K562 (cell line): ENCODE measurements around the gene ELOVL5.

Experiments used
- CTCF ChIP-seq, 3 experiments: IDR thresholded peaks in 2 of 3; conservative IDR thresholded peaks in 1 of 3; 2 replicates each; pipeline ENCODE4 v1.5.1; 2011 to 2012; ENCODE audit warnings: low read length in 3 of 3, mild to moderate bottlenecking in 3 of 3, control low read depth in 2 of 3, improper control_type of control experiment in 1 of 3, inconsistent platforms in 1 of 3, low read depth in 1 of 3, mixed read lengths in 1 of 3, moderate library complexity in 1 of 3; ENCODE audit not compliant: insufficient read depth in 2 of 3
- FOXP1 ChIP-seq: sonication (generic); formaldehyde crosslinking; IDR thresholded peaks from 2 replicates; pipeline ENCODE4 v1.8.0; 2022; ENCODE audit warnings: mild to moderate bottlenecking, missing genetic modification reagents
- GTF2F1 ChIP-seq: IDR thresholded peaks from 2 replicates; pipeline ENCODE4 v1.6.1; 2011; ENCODE audit warnings: low read depth, low read length, improper control_type of control experiment
- HBP1 ChIP-seq: fragments of 450-650 bp; formaldehyde crosslinking; IDR thresholded peaks from 2 replicates; pipeline ENCODE4 v1.4.0; 2022; ENCODE audit warnings: missing genetic modification characterization
- POLR2A ChIP-seq: fragments of 450-650 bp; conservative IDR thresholded peaks from 2 replicates; pipeline ENCODE4 v1.6.1; 2016
- RBM39 ChIP-seq: fragments of 200-400 bp; formaldehyde crosslinking; optimal IDR thresholded peaks from 2 replicates; pipeline ENCODE3; 2018; ENCODE audit warnings: low read depth, low read length
- SMARCA5 ChIP-seq: fragments of 450-650 bp; IDR thresholded peaks from 2 replicates; pipeline ENCODE4 v1.6.1; 2016
- ZFP36 ChIP-seq: fragments of 150-350 bp; IDR thresholded peaks from 2 replicates; pipeline ENCODE4 v1.6.1; 2018; ENCODE audit warnings: low read length, low read depth; ENCODE audit not compliant: partially characterized antibody
- ZNF121 ChIP-seq: sonication (generic); formaldehyde crosslinking; conservative IDR thresholded peaks from 2 replicates; pipeline ENCODE4 v1.8.0; 2022; ENCODE audit warnings: missing genetic modification reagents
- TF ChIP-seq, protein P1 (sequence below): fragments of 450-650 bp; IDR thresholded peaks from 2 replicates; pipeline ENCODE4 v1.6.1; 2017; ENCODE audit warnings: mild to moderate bottlenecking, moderate library complexity

DNA sequence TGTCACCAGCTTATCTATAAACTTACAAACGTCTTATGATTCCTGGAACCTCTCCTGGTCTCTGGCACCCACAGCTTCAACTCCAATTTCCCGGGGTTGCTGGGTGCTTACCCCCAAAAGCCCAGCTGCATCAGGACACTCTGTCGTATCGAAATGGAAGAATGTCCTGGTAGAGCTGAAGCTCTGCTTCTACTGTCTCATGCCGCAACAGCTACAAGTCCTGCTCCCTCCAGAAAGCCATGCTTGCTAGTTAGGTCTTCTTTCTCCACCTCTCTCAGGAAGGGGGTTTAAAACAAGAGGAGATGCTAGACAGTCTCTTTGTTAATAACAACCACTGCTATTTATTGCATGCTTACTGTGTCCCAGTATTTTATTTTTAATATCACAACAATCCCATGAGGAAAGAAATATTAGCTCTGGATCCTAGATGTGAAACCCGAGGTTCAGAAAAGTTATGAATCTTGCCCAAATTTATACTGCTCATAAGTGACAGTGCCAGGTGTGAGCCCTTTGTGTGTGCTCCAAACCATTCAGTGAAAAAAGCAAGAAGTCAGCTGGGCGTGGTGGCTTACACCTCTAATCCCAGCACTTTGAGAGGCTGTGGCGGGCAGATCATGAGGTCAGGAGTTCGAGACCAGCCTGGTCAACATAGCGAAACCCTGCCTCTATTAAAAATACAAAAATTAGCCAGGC, 117.8 kb downstream of the ELOVL5 start:
- TF ChIP-seq SMARCA5 (no peak), POLR2A (no peak), ZNF121 (CRISPR knock-in tag) (no peak), RBM39 (no peak), HBP1 (CRISPR knock-in tag) (no peak), CTCF (IDR thresholded peaks at IDR 0.05 in 2 of 3, conservative IDR thresholded peaks at IDR 0.05 in 1 of 3; ENCODE audit: insufficient read depth in 2 of 3, low read depth in 1 of 3, low read length in 3 of 3) (no peak), GTF2F1 (no peak), FOXP1 (CRISPR knock-in tag) (no peak), ZFP36 (no peak)
- TF ChIP-seq, protein P1, sequence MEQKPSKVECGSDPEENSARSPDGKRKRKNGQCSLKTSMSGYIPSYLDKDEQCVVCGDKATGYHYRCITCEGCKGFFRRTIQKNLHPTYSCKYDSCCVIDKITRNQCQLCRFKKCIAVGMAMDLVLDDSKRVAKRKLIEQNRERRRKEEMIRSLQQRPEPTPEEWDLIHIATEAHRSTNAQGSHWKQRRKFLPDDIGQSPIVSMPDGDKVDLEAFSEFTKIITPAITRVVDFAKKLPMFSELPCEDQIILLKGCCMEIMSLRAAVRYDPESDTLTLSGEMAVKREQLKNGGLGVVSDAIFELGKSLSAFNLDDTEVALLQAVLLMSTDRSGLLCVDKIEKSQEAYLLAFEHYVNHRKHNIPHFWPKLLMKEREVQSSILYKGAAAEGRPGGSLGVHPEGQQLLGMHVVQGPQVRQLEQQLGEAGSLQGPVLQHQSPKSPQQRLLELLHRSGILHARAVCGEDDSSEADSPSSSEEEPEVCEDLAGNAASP, result no peak
